ENCODE results near the gene ARHGEF9. TPM values are rescaled to one million over a fixed set of nuclear protein-coding genes. Genes with fewer than 3 reads are reported as not detected.

The ARHGEF9 gene
- total RNA-seq, 4 donors from 2014 or later: 18.7 to 21.4 (median 20.4) TPM

DNA sequence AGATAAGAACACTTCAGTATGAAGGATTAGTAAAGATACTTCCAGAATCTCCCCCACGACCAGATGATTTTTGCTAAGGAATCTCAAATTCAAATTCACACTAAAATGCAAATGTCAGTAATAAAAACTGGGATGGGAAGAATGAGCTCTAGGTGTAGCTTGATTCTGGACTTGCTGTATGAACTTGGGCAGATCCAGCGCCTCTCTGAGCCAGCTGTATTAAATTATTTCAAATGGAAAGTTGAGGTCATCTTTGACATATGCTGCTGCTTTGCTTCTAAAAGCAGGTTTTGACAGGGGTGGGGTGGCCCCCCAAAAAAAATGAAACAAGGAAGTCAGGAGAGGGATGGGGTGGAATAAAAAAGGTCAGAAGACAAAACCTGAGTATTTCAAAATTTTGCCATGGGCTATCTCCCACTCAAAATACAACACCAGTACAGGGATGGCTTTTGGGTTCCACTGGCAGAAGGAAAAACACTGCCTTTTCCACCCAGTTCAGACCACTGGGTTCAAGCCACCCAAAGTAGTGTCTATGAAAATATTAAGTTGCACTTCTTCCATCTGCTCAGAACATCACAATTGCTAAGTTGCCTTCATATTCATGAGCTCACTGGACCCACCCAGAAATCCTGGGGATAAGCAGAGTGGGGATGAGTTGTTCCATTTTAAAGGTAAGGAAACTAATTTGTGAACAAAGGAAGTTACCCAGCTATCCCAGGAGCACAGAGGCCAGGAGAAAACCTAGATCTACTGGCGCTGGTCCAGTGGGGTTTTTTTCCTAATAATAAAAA is 47.7 kb downstream of the ARHGEF9 start:
- no peak overlapping the region for H3K27ac ChIP-seq (replicated peaks in 1 of 4)
- no peaks in the 10 kb centered on the region for H3K36me3 ChIP-seq
- DNase-seq (ENCODE audit: extremely low spot score): no peak
- H3K4me1 ChIP-seq: peaks cover 0 to 12% (median 9%) of the 10 kb centered on the region in 4 donors
- 68% methylated on average over 3 of the region's 3 CpGs for WGBS
- intact Hi-C loops (cut with DNase I): no loop called here
- H3K27me3 ChIP-seq: no peaks in the 10 kb centered on the region
- no peak for TF ChIP-seq EP300 (IDR thresholded peaks at IDR 0.05)
- no peak for TF ChIP-seq POLR2AphosphoS5 (IDR thresholded peaks at IDR 0.05)
- TF ChIP-seq POLR2A (IDR thresholded peaks at IDR 0.05; ENCODE audit: low read depth): no peak
- no peak for TF ChIP-seq CTCF (IDR thresholded peaks at IDR 0.05)
- H3K4me3 ChIP-seq: no peak overlapping the region
- no peaks in the 10 kb centered on the region for H3K9me3 ChIP-seq

- Histone ChIP-seq H3K4me3 (no peak overlapping the region), H3K36me3 (no peaks in the 10 kb centered on the region), H3K9me3 (no peaks in the 10 kb centered on the region), H3K27me3 (no peaks in the 10 kb centered on the region), H3K27ac (replicated peaks in 1 of 4) (no peak overlapping the region), H3K4me1 (peaks cover 0 to 12% (median 9%) of the 10 kb centered on the region in 4 donors)
- DNase-seq (ENCODE audit: extremely low spot score): no peak
- TF ChIP-seq CTCF (IDR thresholded peaks at IDR 0.05): no peak
- 56% methylated on average over 1 of the region's 1 CpG for WGBS
- intact Hi-C loops (cut with DNase I): no loop called here
Measured at GRCh38 chrX:63735882-63736281, 49.1 kb downstream of the ARHGEF9 start.

DNA sequence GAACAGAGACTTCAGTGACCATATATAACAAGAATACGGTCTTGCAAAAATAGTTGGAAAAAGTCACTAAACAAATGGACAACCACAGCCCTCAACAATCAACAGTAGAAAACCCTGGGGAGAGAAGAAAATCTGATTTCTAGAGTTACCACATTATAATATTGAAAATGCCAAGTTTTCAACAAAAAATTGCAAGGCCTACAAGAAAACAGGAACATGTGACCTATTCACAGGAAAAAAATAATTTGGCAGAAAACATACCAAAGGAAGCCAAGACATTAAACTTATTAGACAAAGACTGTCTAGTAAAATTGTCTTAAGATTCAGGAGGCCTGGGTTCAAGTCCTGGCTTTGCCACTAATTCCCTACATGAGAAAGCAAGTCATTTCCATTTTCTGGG is 64.7 kb downstream of the ARHGEF9 start:
- 71% methylated on average over 1 of the region's 1 CpG for WGBS

DNA sequence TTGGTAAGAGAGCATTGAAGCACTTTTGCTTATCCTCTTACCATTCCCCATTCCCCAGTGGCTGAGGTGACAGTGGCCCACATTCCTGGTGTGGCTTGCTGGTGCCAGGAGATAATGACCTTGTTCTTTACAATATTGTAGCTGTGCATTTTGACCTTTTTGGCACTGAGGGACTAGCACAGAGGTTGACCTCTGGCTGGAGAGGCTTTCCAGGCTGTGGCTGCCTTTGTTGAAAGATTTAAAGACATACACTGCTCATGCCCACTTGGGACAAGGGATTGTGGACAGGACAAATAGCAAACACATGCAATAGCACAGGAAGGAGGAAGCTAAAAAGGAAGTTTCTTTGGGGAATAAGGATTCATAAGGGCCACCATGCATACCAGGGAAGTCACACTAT is 65.4 kb downstream of the ARHGEF9 start:
- Histone ChIP-seq H3K27ac (replicated peaks in 1 of 4) (no peak overlapping the region), H3K9me3 (no peaks in the 10 kb centered on the region), H3K4me3 (no peak overlapping the region), H3K4me1 (no peaks in the 10 kb centered on the region), H3K36me3 (peaks cover 0 to 8% (median 0%) of the 10 kb centered on the region in 4 donors), H3K27me3 (no peaks in the 10 kb centered on the region)
- TF ChIP-seq CTCF (IDR thresholded peaks at IDR 0.05) (no peak), POLR2A (IDR thresholded peaks at IDR 0.05; ENCODE audit: low read depth) (no peak), EP300 (IDR thresholded peaks at IDR 0.05) (no peak), POLR2AphosphoS5 (IDR thresholded peaks at IDR 0.05) (no peak)
- DNase-seq (ENCODE audit: extremely low spot score): no peak
- intact Hi-C loops (cut with DNase I): no loop called here

More for the DNA sequence above, 64.7 kb downstream of the ARHGEF9 start:
- H3K9me3 ChIP-seq: no peaks in the 10 kb centered on the region
- TF ChIP-seq CTCF (IDR thresholded peaks at IDR 0.05) (no peak), EP300 (IDR thresholded peaks at IDR 0.05) (no peak), POLR2A (IDR thresholded peaks at IDR 0.05; ENCODE audit: low read depth) (no peak), POLR2AphosphoS5 (IDR thresholded peaks at IDR 0.05) (no peak)
- intact Hi-C loops (cut with DNase I): no loop called here
- H3K4me1 ChIP-seq: no peaks in the 10 kb centered on the region
- no peaks in the 10 kb centered on the region for H3K27me3 ChIP-seq
- H3K27ac ChIP-seq (replicated peaks in 1 of 4): no peak overlapping the region
- H3K4me3 ChIP-seq: no peak overlapping the region
- DNase-seq (ENCODE audit: extremely low spot score): no peak
- H3K36me3 ChIP-seq: peaks cover 0 to 8% (median 0%) of the 10 kb centered on the region in 4 donors
